ENCODE measurements around the gene BCAN. TPM values are rescaled to one million over a fixed set of nuclear protein-coding genes. Genes with fewer than 3 reads are reported as not detected.
"Not testable (repeated sequence)": the region's sequence is repeated elsewhere in the genome, so short reads cannot be mapped to it uniquely, and the experiment has no call there.

Gene BCAN
- 9.1 TPM for total RNA-seq (ENCODE audit: insufficient read depth, low replicate concordance)

- no peak for DNase-seq (ENCODE audit: low spot score)
These were observed at the start of gene BCAN for GRCh38 chr1:156641761-156642264. Gene BCAN (plus strand): TSS chr1:156642117. CDS start chr1:156646055, 3,938 bp downstream.

GRCh38 chr1:156592158-156592909 lies 49.6 kb upstream of the BCAN start:
- DNase-seq (ENCODE audit: low spot score): no peak

- DNase-seq (ENCODE audit: low spot score): no peak
These were observed 48.8 kb upstream of the BCAN start for GRCh38 chr1:156592910-156593660.

- no peak for DNase-seq (ENCODE audit: low spot score)
These were observed 48.3 kb upstream of the BCAN start for GRCh38 chr1:156593661-156593989.

- DNase-seq (ENCODE audit: low spot score): no peak
These were observed 47.7 kb upstream of the BCAN start for GRCh38 chr1:156594190-156594589.

- no peak for DNase-seq (ENCODE audit: low spot score)
These were observed 46.9 kb upstream of the BCAN start for GRCh38 chr1:156595016-156595415.

- DNase-seq (ENCODE audit: low spot score): no peak
These were observed 45.5 kb upstream of the BCAN start for GRCh38 chr1:156596426-156596825.

- no peak for DNase-seq (ENCODE audit: low spot score)
These were observed 43.8 kb upstream of the BCAN start for GRCh38 chr1:156598125-156598524.

- DNase-seq (ENCODE audit: low spot score): no peak
These were observed 43.0 kb upstream of the BCAN start for GRCh38 chr1:156598731-156599432.

GRCh38 chr1:156599811-156600210 lies 42.1 kb upstream of the BCAN start:
- DNase-seq (ENCODE audit: low spot score): no peak

GRCh38 chr1:156600733-156601121 lies 41.2 kb upstream of the BCAN start:
- DNase-seq (ENCODE audit: low spot score): no peak

- DNase-seq (ENCODE audit: low spot score): peak; percentile 91
These were observed 40.6 kb upstream of the BCAN start, which contains the start of gene GPATCH4 for GRCh38 chr1:156601122-156601830. Gene GPATCH4 (minus strand): TSS chr1:156601479.

GRCh38 chr1:156601892-156602291 lies 40.0 kb upstream of the BCAN start:
- no peak for DNase-seq (ENCODE audit: low spot score)

GRCh38 chr1:156602557-156602993 lies 39.3 kb upstream of the BCAN start:
- no peak for DNase-seq (ENCODE audit: low spot score)

- not testable (repeated sequence) for DNase-seq (ENCODE audit: low spot score)
These were observed 34.6 kb upstream of the BCAN start for GRCh38 chr1:156607344-156607743.

GRCh38 chr1:156608036-156608674 lies 33.8 kb upstream of the BCAN start:
- DNase-seq (ENCODE audit: low spot score): peak; percentile 76

- DNase-seq (ENCODE audit: low spot score): no peak
These were observed 32.9 kb upstream of the BCAN start for GRCh38 chr1:156608981-156609380.

GRCh38 chr1:156610072-156610471 lies 31.8 kb upstream of the BCAN start:
- not testable (repeated sequence) for DNase-seq (ENCODE audit: low spot score)

- no peak for DNase-seq (ENCODE audit: low spot score)
These were observed 29.3 kb upstream of the BCAN start for GRCh38 chr1:156612666-156613065.

- no peak for DNase-seq (ENCODE audit: low spot score)
These were observed 26.0 kb upstream of the BCAN start for GRCh38 chr1:156615946-156616345.

- peak; percentile 63 for DNase-seq (ENCODE audit: low spot score)
These were observed 25.5 kb upstream of the BCAN start for GRCh38 chr1:156616463-156616862.
